ENCODE measurements around the gene NPR2. TPM values are rescaled to one million over a fixed set of nuclear protein-coding genes. Genes with fewer than 3 reads are reported as not detected.

NPR2 gene
- total RNA-seq, 1 donor from 2014 or later = 40.2 TPM

- TF ChIP-seq, protein P1, sequence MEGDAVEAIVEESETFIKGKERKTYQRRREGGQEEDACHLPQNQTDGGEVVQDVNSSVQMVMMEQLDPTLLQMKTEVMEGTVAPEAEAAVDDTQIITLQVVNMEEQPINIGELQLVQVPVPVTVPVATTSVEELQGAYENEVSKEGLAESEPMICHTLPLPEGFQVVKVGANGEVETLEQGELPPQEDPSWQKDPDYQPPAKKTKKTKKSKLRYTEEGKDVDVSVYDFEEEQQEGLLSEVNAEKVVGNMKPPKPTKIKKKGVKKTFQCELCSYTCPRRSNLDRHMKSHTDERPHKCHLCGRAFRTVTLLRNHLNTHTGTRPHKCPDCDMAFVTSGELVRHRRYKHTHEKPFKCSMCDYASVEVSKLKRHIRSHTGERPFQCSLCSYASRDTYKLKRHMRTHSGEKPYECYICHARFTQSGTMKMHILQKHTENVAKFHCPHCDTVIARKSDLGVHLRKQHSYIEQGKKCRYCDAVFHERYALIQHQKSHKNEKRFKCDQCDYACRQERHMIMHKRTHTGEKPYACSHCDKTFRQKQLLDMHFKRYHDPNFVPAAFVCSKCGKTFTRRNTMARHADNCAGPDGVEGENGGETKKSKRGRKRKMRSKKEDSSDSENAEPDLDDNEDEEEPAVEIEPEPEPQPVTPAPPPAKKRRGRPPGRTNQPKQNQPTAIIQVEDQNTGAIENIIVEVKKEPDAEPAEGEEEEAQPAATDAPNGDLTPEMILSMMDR (IDR thresholded peaks at IDR 0.05) = no peak
- H3K9me3 Mint-ChIP-seq (ENCODE audit: low read depth) = no peaks in the 10 kb centered on the region
- peaks cover 26% of the 10 kb centered on the region for H3K36me3 Mint-ChIP-seq (ENCODE audit: low read depth)
- H3K27ac Mint-ChIP-seq (ENCODE audit: unreplicated experiment) = no peak overlapping the region
- H3K4me3 Mint-ChIP-seq (ENCODE audit: unreplicated experiment) = no peak overlapping the region
- H3K4me1 Mint-ChIP-seq (ENCODE audit: low read depth) = peaks cover 39% of the 10 kb centered on the region
- no peaks in the 10 kb centered on the region for H3K27me3 Mint-ChIP-seq (ENCODE audit: low read depth)
- DNase-seq (ENCODE audit: low spot score) = no peak
Observed at GRCh38 chr9:35753466-35753865, 37.9 kb upstream of the NPR2 start.

- Mint-ChIP-seq H3K27me3 (ENCODE audit: low read depth) (no peaks in the 10 kb centered on the region), H3K4me3 (ENCODE audit: unreplicated experiment) (no peak within 1 kb of the TSS), H3K27ac (ENCODE audit: unreplicated experiment) (peak within 1 kb of the TSS; percentile 49), H3K9me3 (ENCODE audit: low read depth) (no peaks in the 10 kb centered on the region), H3K36me3 (ENCODE audit: low read depth) (peaks cover 26% of the 10 kb centered on the region), H3K4me1 (ENCODE audit: low read depth) (peaks cover 45% of the 10 kb centered on the region)
- TF ChIP-seq, protein P1 (IDR thresholded peaks at IDR 0.05) = no peak
- DNase-seq (ENCODE audit: low spot score) = no peak
Observed at GRCh38 chr9:35754264-35754663, 37.1 kb upstream of the NPR2 start, which contains the start of gene MSMP. MSMP (minus strand) TSS chr9:35754276; CDS start chr9:35754129, 147 bp downstream.

DNA sequence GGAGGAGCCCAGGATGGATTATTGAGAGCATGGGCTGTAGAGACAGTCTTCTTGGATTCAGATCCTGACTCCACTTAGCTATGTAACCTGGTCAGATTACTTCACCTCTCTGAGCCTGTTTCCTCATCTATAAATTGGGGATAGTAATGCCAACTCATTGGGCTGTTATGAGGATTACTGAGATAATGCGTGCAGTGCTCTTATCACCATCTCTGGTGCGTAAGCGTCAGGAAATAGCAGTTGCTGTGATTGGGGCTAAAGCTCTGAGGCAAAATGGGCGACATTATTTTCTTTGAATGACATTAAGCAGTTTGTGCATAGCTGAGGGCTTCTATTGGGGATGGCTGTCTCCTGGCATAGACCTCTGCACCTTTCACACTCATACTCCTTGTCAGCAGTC is 36.3 kb upstream of the NPR2 start:
- peaks cover 45% of the 10 kb centered on the region for H3K4me1 Mint-ChIP-seq (ENCODE audit: low read depth)
- TF ChIP-seq, protein P1 (IDR thresholded peaks at IDR 0.05) = no peak
- DNase-seq (ENCODE audit: low spot score) = no peak
- no peaks in the 10 kb centered on the region for H3K9me3 Mint-ChIP-seq (ENCODE audit: low read depth)
- H3K36me3 Mint-ChIP-seq (ENCODE audit: low read depth) = peaks cover 26% of the 10 kb centered on the region
- no peak overlapping the region for H3K4me3 Mint-ChIP-seq (ENCODE audit: unreplicated experiment)
- H3K27me3 Mint-ChIP-seq (ENCODE audit: low read depth) = no peaks in the 10 kb centered on the region
- no peak overlapping the region for H3K27ac Mint-ChIP-seq (ENCODE audit: unreplicated experiment)

DNA sequence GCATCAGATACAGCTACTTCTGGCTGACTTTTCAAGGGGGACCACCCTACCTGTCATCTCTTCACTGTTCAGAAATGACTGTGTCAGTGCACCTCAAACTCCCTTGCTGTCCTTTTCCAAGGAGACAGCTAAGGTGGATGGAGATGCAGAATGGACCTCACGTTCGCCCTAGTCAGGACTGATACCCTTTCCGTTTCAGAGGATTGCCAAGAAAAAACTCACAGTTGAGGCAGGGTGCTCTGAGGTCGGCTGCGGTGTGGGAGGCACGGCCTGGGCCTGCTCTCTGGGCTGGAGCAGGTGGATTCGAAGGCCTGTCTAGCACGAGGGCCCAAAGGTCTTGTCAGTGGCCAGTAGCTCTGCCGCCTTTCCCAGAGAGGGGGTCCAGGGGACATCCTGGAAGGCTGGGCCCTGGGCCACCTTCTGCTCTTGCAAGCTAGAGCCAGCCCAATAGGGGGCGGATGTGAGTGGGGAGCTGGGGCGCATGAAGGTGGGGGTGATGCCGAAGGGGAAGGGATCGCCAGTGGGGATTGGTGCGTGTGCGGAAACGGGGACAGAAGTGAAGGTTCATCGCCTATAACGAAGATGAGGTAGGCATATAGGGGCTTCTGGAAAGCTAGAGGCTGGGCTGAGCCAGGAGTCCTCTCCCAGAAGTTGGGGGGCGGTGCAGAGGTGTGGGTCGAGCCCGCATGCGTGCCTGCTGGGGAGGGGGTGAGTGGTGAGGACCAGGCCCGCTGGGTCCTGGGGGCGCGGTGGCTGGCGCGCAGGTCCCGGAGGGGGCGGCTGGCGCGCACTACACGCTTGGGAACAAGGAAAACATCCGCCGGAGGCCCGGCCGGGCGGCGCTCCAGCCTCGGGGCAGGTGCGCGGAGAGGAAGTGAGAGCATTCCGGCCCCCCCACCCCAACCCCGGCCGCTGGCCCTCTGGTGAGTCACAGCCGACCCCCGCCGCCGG is 34.8 kb upstream of the NPR2 start:
- Mint-ChIP-seq H3K4me1 (ENCODE audit: low read depth) (peaks cover 54% of the 10 kb centered on the region), H3K36me3 (ENCODE audit: low read depth) (peaks cover 21% of the 10 kb centered on the region)
- no peak for DNase-seq (ENCODE audit: low spot score)

DNA sequence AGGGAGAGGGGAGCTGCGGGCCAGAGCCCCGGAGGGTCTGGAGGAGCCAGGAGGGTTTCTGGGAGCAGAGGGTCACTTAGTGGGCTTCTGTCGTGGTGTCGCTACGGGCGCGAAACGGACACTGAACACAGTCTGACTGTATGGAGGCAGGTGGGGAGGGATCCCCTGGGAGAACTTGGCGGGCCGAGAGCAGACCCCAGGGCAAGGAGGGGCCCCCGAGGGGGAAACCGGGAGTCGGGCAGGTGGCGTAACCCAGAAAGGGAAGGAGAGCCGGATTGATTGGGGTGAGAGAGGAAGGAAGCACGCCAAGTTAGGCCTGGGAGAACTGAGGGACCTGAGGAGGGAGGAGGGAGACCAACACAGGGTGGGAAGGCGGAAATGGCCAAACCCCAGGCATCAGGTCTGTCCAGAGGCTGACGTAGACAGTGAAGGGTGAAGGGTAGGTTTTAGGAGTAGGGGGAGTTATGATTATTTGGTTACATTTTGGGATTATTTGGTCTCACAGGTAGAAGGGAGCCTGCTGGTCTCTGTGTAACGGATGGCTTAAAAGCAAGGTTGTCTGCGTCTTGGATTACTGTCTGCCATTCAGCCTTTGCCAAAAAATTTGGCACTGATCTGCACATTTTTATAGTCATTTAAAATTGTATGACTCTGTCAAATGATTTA is 34.0 kb upstream of the NPR2 start:
- no peak for DNase-seq (ENCODE audit: low spot score)
- Mint-ChIP-seq H3K4me1 (ENCODE audit: low read depth) (peaks cover 54% of the 10 kb centered on the region), H3K9me3 (ENCODE audit: low read depth) (no peaks in the 10 kb centered on the region), H3K27ac (ENCODE audit: unreplicated experiment) (peak overlapping the region; percentile 76), H3K36me3 (ENCODE audit: low read depth) (peaks cover 14% of the 10 kb centered on the region), H3K4me3 (ENCODE audit: unreplicated experiment) (peak overlapping the region; percentile 53), H3K27me3 (ENCODE audit: low read depth) (no peaks in the 10 kb centered on the region)
- TF ChIP-seq, protein P1 (IDR thresholded peaks at IDR 0.05) = no peak

More for the DNA sequence above, 34.8 kb upstream of the NPR2 start:
- TF ChIP-seq, protein P1 (IDR thresholded peaks at IDR 0.05) = peak; percentile 72
- Mint-ChIP-seq H3K9me3 (ENCODE audit: low read depth) (no peaks in the 10 kb centered on the region), H3K4me3 (ENCODE audit: unreplicated experiment) (peak overlapping the region; percentile 52), H3K27me3 (ENCODE audit: low read depth) (no peaks in the 10 kb centered on the region), H3K27ac (ENCODE audit: unreplicated experiment) (no peak overlapping the region)

All from chondrocyte (in vitro differentiated cells).